Glutamatergic neuron (in vitro differentiated cells): ENCODE data around the gene ZNF613. TPM values are rescaled to one million over a fixed set of nuclear protein-coding genes. Genes with fewer than 3 reads are reported as not detected.

Experiments used
- DNase-seq: peaks from one replicate; pipeline ENCODE4 v3.0.0; 2022
- H3K27ac Mint-ChIP-seq: one replicate; pipeline ENCODE4 v1.8.0; 2020; ENCODE audit warnings: mild to moderate bottlenecking, mixed read lengths, inconsistent platforms; ENCODE audit not compliant: unreplicated experiment
- H3K27me3 Mint-ChIP-seq: one replicate; pipeline ENCODE4 v1.8.0; 2020; ENCODE audit warnings: mild to moderate bottlenecking, moderate library complexity, mixed read lengths, inconsistent platforms; ENCODE audit not compliant: unreplicated experiment
- H3K36me3 Mint-ChIP-seq: one replicate; pipeline ENCODE4 v1.8.0; 2020; ENCODE audit warnings: mild to moderate bottlenecking, mixed read lengths, inconsistent platforms; ENCODE audit not compliant: unreplicated experiment
- H3K4me1 Mint-ChIP-seq: one replicate; pipeline ENCODE4 v1.8.0; 2020; ENCODE audit warnings: mild to moderate bottlenecking, low read depth, mixed read lengths, inconsistent platforms; ENCODE audit not compliant: unreplicated experiment
- H3K4me3 Mint-ChIP-seq: one replicate; pipeline ENCODE4 v1.8.0; 2020; ENCODE audit warnings: mild to moderate bottlenecking, mixed read lengths, inconsistent platforms; ENCODE audit not compliant: unreplicated experiment
- H3K9me3 Mint-ChIP-seq: one replicate; pipeline ENCODE4 v1.8.0; 2020; ENCODE audit warnings: mild to moderate bottlenecking, moderate library complexity, mixed read lengths, inconsistent platforms; ENCODE audit not compliant: unreplicated experiment
- long read RNA-seq: library from polyadenylated mRNA; unstranded; transcript quantifications from one replicate; pipeline ENCODE4 v2.0.0, GENCODE V29; 2020; ENCODE audit not compliant: unreplicated experiment
- total RNA-seq: library from RNA; stranded (reverse); fragmentation: NEBNext Ultra II Directional; extraction: Animal tissue kit (Norgen Biotek cat#: 25700); gene quantifications from one replicate; pipeline ENCODE4 v1.2.1, GENCODE V29; 2021; ENCODE audit not compliant: unreplicated experiment
- TF ChIP-seq, protein P1 (sequence below): fragments of 200-600 bp; sonication (generic); IDR thresholded peaks from one replicate; pipeline ENCODE4 v1.5.0; 2021; ENCODE audit not compliant: partially characterized antibody, unreplicated experiment

Gene ZNF613
- total RNA-seq, result 11.1 TPM
- long read RNA-seq, partial matches to known transcripts, result 0 of 3 reads
- long read RNA-seq, other reads (novel, unspliced or antisense), result 2 of 3 reads

DNA sequence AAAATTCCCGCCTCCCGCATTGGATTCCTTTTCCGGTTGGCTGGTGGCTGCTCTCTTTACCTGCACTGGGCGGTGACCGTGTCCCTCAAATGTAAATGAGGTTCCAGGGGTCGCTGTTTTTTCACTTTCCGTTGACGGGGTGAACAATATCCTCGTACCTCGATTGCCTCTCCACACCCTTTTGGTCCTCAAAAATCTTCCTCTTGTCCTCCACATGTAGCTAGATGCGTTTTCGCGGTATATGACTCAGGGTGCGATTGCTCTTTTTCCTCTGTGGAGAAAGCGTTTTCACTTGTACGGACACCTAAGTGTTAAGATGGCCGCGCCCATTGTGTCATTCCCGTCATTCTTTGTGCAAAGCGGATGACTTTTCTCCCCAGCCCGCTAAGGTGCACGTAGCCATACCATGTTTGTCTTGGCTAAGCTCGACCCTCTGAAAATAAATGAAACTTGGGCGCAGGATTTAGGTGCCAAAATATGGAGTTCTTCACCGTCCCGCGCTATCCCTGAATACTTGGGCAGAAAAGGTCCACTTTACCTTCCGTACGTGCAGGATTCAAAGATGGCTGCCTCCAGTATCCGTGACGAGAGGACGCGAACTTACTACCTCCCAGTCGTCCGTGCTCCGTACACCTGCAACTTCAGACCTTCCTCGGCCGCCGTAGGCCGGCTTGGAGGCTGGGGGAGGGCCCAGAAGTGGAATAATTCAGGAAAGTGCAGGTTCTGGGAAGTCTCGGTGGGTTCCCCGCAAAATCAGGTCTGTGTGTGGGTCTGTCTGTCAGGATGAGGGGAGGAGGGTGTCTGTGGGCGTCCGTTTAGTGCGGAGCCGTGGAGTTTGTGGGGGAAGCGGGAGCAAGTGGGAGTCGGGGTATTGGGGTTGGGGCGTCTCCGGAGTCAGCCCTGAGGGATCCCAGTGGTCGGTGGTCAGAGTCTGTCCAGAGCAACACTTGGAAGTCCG, at the start of gene ZNF613:
ZNF613 (plus strand) TSS at position 689 of the 958 bp plus-strand sequence. CDS start 8,749 bp downstream, outside the sequence.
- peak within 1 kb of the TSS; percentile 100 for H3K4me3 Mint-ChIP-seq
- H3K36me3 Mint-ChIP-seq, result peaks cover 35% of the 10 kb centered on the region
- TF ChIP-seq, protein P1, sequence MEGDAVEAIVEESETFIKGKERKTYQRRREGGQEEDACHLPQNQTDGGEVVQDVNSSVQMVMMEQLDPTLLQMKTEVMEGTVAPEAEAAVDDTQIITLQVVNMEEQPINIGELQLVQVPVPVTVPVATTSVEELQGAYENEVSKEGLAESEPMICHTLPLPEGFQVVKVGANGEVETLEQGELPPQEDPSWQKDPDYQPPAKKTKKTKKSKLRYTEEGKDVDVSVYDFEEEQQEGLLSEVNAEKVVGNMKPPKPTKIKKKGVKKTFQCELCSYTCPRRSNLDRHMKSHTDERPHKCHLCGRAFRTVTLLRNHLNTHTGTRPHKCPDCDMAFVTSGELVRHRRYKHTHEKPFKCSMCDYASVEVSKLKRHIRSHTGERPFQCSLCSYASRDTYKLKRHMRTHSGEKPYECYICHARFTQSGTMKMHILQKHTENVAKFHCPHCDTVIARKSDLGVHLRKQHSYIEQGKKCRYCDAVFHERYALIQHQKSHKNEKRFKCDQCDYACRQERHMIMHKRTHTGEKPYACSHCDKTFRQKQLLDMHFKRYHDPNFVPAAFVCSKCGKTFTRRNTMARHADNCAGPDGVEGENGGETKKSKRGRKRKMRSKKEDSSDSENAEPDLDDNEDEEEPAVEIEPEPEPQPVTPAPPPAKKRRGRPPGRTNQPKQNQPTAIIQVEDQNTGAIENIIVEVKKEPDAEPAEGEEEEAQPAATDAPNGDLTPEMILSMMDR, result no peak
- DNase-seq, result peak; percentile 81
- peak within 1 kb of the TSS; percentile 100 for H3K27ac Mint-ChIP-seq
- peaks cover 13% of the 10 kb centered on the region for H3K27me3 Mint-ChIP-seq
- H3K9me3 Mint-ChIP-seq, result peaks cover 16% of the 10 kb centered on the region
- H3K4me1 Mint-ChIP-seq, result peaks cover 5% of the 10 kb centered on the region

DNA sequence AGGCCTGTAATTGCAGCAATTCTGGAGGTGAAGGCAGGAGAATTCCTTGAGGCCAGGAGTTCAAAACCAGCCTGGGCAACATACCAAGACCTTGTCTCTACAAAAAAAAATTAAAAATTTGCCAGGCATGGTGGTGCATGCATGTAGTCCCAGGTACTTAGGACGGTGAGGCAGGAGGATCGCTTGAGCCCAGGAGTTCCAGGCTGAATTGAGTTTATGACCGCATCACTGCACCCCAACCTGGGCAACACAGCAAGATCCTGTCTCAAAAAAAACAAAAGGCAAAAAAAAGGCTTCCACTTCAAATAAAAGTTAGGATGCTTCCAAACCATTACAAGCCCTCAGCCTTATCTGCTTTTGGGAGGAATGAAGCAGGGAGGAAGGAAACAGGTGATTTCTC, 44.8 kb upstream of the ZNF613 start:
- no peak overlapping the region for H3K27ac Mint-ChIP-seq
- no peak for DNase-seq
- H3K9me3 Mint-ChIP-seq, result no peaks in the 10 kb centered on the region
- H3K4me1 Mint-ChIP-seq, result no peaks in the 10 kb centered on the region
- no peak overlapping the region for H3K4me3 Mint-ChIP-seq
- TF ChIP-seq, protein P1, result no peak
- peaks cover 22% of the 10 kb centered on the region for H3K36me3 Mint-ChIP-seq
- H3K27me3 Mint-ChIP-seq, result no peaks in the 10 kb centered on the region

DNA sequence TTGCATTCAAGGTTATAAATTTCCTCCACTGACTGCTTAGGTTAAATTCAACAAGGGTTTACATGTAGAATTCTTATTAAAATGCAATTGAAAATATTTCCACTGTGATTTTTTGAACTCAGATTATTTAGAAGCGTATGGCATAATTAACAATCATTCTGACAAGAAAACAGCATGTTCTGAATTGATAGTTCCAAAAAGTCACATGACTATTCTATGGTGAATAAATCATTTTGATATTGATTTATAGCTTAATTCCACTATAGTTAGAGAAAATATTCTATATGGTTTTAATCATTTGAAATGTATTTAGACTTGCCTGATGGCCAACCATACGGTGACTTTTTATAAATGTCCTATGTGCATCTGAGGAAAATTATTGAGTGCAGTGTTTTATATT, 42.6 kb upstream of the ZNF613 start:
- peaks cover 19% of the 10 kb centered on the region for H3K36me3 Mint-ChIP-seq
- no peak overlapping the region for H3K27ac Mint-ChIP-seq
- H3K27me3 Mint-ChIP-seq, result no peaks in the 10 kb centered on the region
- H3K4me1 Mint-ChIP-seq, result peaks cover 3% of the 10 kb centered on the region
- H3K9me3 Mint-ChIP-seq, result no peaks in the 10 kb centered on the region
- no peak for DNase-seq
- H3K4me3 Mint-ChIP-seq, result no peak overlapping the region
- TF ChIP-seq, protein P1, result no peak

DNA sequence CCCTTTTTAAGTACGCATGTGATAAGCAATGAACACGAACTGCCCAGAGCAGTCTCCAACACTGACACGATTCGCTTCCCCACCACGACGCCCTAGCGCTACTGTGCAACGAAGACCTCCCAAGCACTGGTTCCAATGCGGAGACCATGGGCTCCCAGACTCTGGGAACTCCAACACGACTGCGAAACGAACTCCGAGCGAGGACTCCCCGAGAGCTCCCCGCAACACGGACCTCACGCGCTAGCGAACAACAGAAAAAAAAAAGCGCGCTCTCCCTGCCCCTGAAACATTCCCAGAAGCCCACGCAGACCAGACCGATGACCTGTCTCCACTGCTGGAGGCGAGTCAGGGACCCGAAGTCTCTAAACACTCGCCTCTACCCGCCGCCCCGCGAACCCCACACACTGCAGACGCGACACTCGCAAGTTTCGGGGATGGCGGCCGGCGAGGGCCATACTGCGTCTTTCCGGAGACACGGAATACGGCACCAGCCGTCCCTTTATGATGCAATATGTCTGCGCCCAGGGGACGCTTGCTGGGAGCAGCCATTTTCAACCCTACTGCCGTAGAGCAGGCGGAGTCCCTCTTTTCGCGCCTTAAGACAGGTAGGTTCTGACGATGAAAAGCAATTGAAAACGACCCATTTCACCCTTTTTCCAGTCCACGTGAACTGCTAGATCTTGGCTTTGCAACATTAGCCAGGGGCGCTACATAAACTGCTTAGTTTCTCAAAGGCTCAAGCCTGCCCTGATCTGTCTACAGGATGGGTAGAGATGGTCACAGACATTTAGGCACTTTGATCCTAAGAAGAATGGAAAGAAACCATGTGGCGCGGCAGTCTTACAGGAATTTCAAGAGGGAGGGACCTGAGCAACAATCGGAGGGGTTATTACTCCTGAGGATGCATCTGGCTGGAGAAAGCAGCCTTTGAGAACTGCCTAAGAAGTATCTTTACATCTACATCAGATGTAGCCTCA, 39.5 kb upstream of the ZNF613 start, which contains the start of gene ZNF577:
ZNF577 (minus strand) TSS at position 430 of the 977 bp plus-strand sequence. CDS start 7,569 bp downstream, outside the sequence.
- Mint-ChIP-seq H3K4me1 (peaks cover 3% of the 10 kb centered on the region), H3K4me3 (peak within 1 kb of the TSS; percentile 99), H3K9me3 (peaks cover 5% of the 10 kb centered on the region), H3K36me3 (peaks cover 30% of the 10 kb centered on the region), H3K27me3 (peaks cover 4% of the 10 kb centered on the region), H3K27ac (peak within 1 kb of the TSS; percentile 97)
- DNase-seq, result peak; percentile 94
- TF ChIP-seq, protein P1, result no peak
